HepG2 (cell line): ENCODE results near the gene IL32. TPM values are rescaled to one million over a fixed set of nuclear protein-coding genes. Genes with fewer than 3 reads are reported as not detected.

ENCODE experiments used
- AKAP8 ChIP-seq: sonication (generic); formaldehyde crosslinking; IDR thresholded peaks from 2 replicates; pipeline ENCODE4 v1.5.1; 2020; ENCODE audit warnings: mild to moderate bottlenecking, missing genetic modification reagents
- ATF1 ChIP-seq: IDR thresholded peaks from 2 replicates; pipeline ENCODE4 v1.6.1; 2016; ENCODE audit warnings: mild to moderate bottlenecking, control low read depth
- ETV5 ChIP-seq: IDR thresholded peaks from 2 replicates; pipeline ENCODE4 v1.6.1; 2018; ENCODE audit warnings: missing biosample characterization, missing genetic modification reagents, inconsistent platforms, borderline replicate concordance
- KDM3A ChIP-seq: IDR thresholded peaks from 2 replicates; pipeline ENCODE4 v1.6.1; 2018; ENCODE audit warnings: low read depth, missing compliant biosample characterization
- LCORL ChIP-seq, 2 experiments: fragments of 450-650 bp in 1 of 2; sonication (generic) in 1 of 2; formaldehyde crosslinking in 1 of 2; IDR thresholded peaks; 2 replicates each; pipeline versions ENCODE4 v1.5.0 to v1.6.1; 2017 to 2020; ENCODE audit warnings: antibody characterized with exemption in 1 of 2, missing genetic modification reagents in 1 of 2
- MIER3 ChIP-seq: IDR thresholded peaks from 2 replicates; pipeline ENCODE4 v1.6.1; 2016; ENCODE audit warnings: missing compliant biosample characterization, borderline replicate concordance
- MXD4 ChIP-seq: IDR thresholded peaks from 2 replicates; pipeline ENCODE4 v1.6.1; 2016; ENCODE audit warnings: mild to moderate bottlenecking, missing biosample characterization, missing genetic modification reagents
- NCOR1 ChIP-seq: fragments of 200-600 bp; sonication (generic); IDR thresholded peaks from 2 replicates; pipeline ENCODE4 v1.7.0; 2017; ENCODE audit warnings: antibody characterized with exemption, low read length, borderline replicate concordance
- PATZ1 ChIP-seq: sonication (generic); formaldehyde crosslinking; IDR thresholded peaks from 2 replicates; pipeline ENCODE4 v1.4.0; 2020; ENCODE audit warnings: missing genetic modification reagents
- PHF21A ChIP-seq: sonication (generic); formaldehyde crosslinking; IDR thresholded peaks from 2 replicates; pipeline ENCODE4 v1.5.0; 2020; ENCODE audit warnings: mild to moderate bottlenecking, missing genetic modification reagents
- REST ChIP-seq, 2 experiments: IDR thresholded peaks; 2 replicates each; pipeline ENCODE4 v1.6.1; 2011 to 2012; ENCODE audit warnings: low read length in 2 of 2, borderline replicate concordance in 1 of 2, low read depth in 1 of 2, mild to moderate bottlenecking in 1 of 2, moderate library complexity in 1 of 2
- SP2 ChIP-seq: sonication (generic); formaldehyde crosslinking; IDR thresholded peaks from 2 replicates; pipeline ENCODE4 v1.5.1; 2020; ENCODE audit warnings: mild to moderate bottlenecking, missing genetic modification reagents
- SRF ChIP-seq: IDR thresholded peaks from 2 replicates; pipeline ENCODE4 v1.6.1; 2011; ENCODE audit warnings: mild to moderate bottlenecking, low read depth, low read length, moderate library complexity
- SRY ChIP-seq: sonication (generic); formaldehyde crosslinking; IDR thresholded peaks from 2 replicates; pipeline ENCODE4 v1.8.0; 2022; ENCODE audit warnings: mild to moderate bottlenecking, missing genetic modification reagents
- SSRP1 ChIP-seq: IDR thresholded peaks from 2 replicates; pipeline ENCODE4 v1.6.1; 2016; ENCODE audit warnings: control low read depth
- STAT5B ChIP-seq: sonication (generic); formaldehyde crosslinking; IDR thresholded peaks from 2 replicates; pipeline ENCODE4 v1.4.0; 2020; ENCODE audit warnings: missing genetic modification reagents
- TAF15 ChIP-seq: fragments of 200-400 bp; formaldehyde crosslinking; IDR thresholded peaks from one replicate; pipeline ENCODE4 v1.6.1; 2018; ENCODE audit warnings: mild to moderate bottlenecking, low read depth, low read length; ENCODE audit not compliant: poor library complexity, severe bottlenecking
- TBX2 ChIP-seq: sonication (generic); formaldehyde crosslinking; IDR thresholded peaks from 2 replicates; pipeline ENCODE4 v1.5.0; 2020; ENCODE audit warnings: missing genetic modification reagents, mild to moderate bottlenecking, borderline replicate concordance
- ZFP91 ChIP-seq: sonication (generic); formaldehyde crosslinking; IDR thresholded peaks from 2 replicates; pipeline ENCODE4 v1.9.0; 2022; ENCODE audit warnings: missing genetic modification reagents, mild to moderate bottlenecking, borderline replicate concordance
- ZMYM2 ChIP-seq: sonication (generic); formaldehyde crosslinking; IDR thresholded peaks from 2 replicates; pipeline ENCODE4 v1.8.0; 2022; ENCODE audit warnings: mild to moderate bottlenecking, missing genetic modification reagents
- ZNF230 ChIP-seq: sonication (generic); formaldehyde crosslinking; IDR thresholded peaks from 2 replicates; pipeline ENCODE4 v1.4.0; 2020; ENCODE audit warnings: mild to moderate bottlenecking, missing genetic modification reagents
- ZNF317 ChIP-seq: sonication (generic); formaldehyde crosslinking; IDR thresholded peaks from 2 replicates; pipeline ENCODE4 v1.5.0; 2020; ENCODE audit warnings: mild to moderate bottlenecking, missing genetic modification reagents
- ZNF549 ChIP-seq: sonication (generic); formaldehyde crosslinking; IDR thresholded peaks from 2 replicates; pipeline ENCODE4 v1.5.0; 2020; ENCODE audit warnings: missing genetic modification reagents
- ZNF841 ChIP-seq: sonication (generic); formaldehyde crosslinking; IDR thresholded peaks from 2 replicates; pipeline ENCODE4 v1.8.1; 2023; ENCODE audit warnings: missing genetic modification reagents, borderline replicate concordance
- ZNF891 ChIP-seq: sonication (generic); formaldehyde crosslinking; IDR thresholded peaks from 2 replicates; pipeline ENCODE4 v1.5.0; 2020; ENCODE audit warnings: mild to moderate bottlenecking, missing genetic modification reagents
- polyA plus RNA-seq, 8 experiments: library from polyadenylated mRNA; depleted of rRNA in 3 of 8; stranded (reverse) in 7 of 8; unstranded in 1 of 8; fragments of >200 nt; fragmentation: Illumina TruSeq in 4 of 8; extraction: Trizol in 4 of 8; gene quantifications; 2 replicates each; pipeline versions ENCODE4 v1.2.1 to v1.2.3, GENCODE V29; 2011 to 2016; ENCODE audit warnings: low read depth in 4 of 8, missing spikeins in 1 of 8, mixed read lengths in 1 of 8; ENCODE audit not compliant: insufficient read depth in 1 of 8
- total RNA-seq, 5 experiments: library from RNA; depleted of rRNA; stranded (reverse); fragments of >200 nt; fragmentation: Illumina TruSeq; extraction: Trizol; gene quantifications; 2 replicates each; pipeline ENCODE4 v1.2.3, GENCODE V29; 2016; ENCODE audit warnings: low read depth in 1 of 5

The IL32 gene
- total and polyA plus RNA-seq, 2 of the 13 experiments (the other 11 are each of a cell fraction or from before 2014, with no cell fraction given), result 115 to 165 TPM

- no peak for TF ChIP-seq PATZ1 (CRISPR knock-in tag)
- TF ChIP-seq ZNF317 (CRISPR knock-in tag), result 0 out of 2 replicates have a peak, but pooled peaks have one; percentile 2
- no peak for TF ChIP-seq NCOR1
- no peak for TF ChIP-seq ZNF549 (CRISPR knock-in tag)
- TF ChIP-seq SSRP1 (CRISPR knock-in tag), result no peak
- no peak for TF ChIP-seq MIER3 (CRISPR knock-in tag)
- TF ChIP-seq PHF21A (CRISPR knock-in tag), result no peak
- TF ChIP-seq ZNF841 (CRISPR knock-in tag), result no peak
- no peak for TF ChIP-seq ZFP91 (CRISPR knock-in tag)
- TF ChIP-seq LCORL (IDR thresholded peaks at IDR 0.05), result no peak
- no peak for TF ChIP-seq LCORL (CRISPR knock-in tag; IDR thresholded peaks at IDR 0.05)
- no peak for TF ChIP-seq ZNF891 (CRISPR knock-in tag)
- TF ChIP-seq AKAP8 (CRISPR knock-in tag), result no peak
- no peak for TF ChIP-seq ATF1
- no peak for TF ChIP-seq TAF15
- no peak for TF ChIP-seq SRF
- TF ChIP-seq MXD4 (CRISPR knock-in tag), result no peak
- TF ChIP-seq SRY, result no peak
- no peak for TF ChIP-seq STAT5B (CRISPR knock-in tag)
- TF ChIP-seq KDM3A (CRISPR knock-in tag), result no peak
- no peak for TF ChIP-seq ZNF230 (CRISPR knock-in tag)
- TF ChIP-seq ZMYM2, result 0 out of 2 replicates have a peak, but pooled peaks have one; percentile 3
- no peak for TF ChIP-seq REST (IDR thresholded peaks at IDR 0.05; ENCODE audit: borderline replicate concordance in 1 of 2, low read depth in 1 of 2, low read length in 2 of 2)
- TF ChIP-seq ETV5, result 0 out of 2 replicates have a peak, but pooled peaks have one; percentile 1
- no peak for TF ChIP-seq SP2
- TF ChIP-seq TBX2, result no peak; the same call in 1 of the 2 replicates
Measured at GRCh38 chr16:3112881-3113574, 47.6 kb downstream of the IL32 start (continued).
